DMS79 (cell line): ENCODE results near the gene BARX2.

Experiments used
- DNase-seq: peaks from one replicate; lab custom pipeline; 2025; lab: John Stamatoyannopoulos, UW

BARX2 gene

DNA sequence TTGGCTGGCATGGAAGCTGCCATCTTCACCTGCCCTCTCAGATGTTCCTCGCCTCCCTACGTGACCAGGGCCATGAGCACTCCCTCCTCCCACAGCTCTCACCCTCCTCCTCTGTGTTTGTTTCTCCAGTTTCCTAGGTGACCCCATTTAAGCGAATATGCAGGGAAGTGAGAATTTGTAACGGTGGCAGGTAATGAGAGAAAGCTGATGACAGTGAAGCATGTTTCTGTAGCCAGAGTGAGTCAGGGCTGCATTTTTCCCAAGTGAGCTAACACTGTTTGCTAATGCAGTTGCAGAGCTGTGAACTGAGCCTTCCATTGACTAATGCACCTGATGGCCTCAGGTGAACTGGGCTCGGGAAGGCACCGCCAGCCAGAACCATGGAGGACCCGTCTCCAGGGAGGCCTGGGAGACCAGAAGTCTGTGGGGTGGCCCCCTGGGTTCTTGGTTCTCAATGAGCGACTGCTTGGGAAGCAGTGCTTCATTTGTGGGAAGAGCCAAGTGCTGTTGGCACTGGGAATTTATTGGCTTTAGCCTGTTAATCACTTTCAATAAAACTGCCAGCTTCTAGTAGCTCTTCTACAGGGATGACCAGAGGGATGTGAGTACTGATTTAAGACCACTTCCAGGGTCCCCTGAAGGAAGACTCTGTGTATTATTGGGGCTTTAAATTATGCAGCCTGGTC lies 64.5 kb downstream of the BARX2 start:
- peak; percentile 80 for DNase-seq

- DNase-seq: no peak
Observed at GRCh38 chr11:129442171-129442570, 66.5 kb downstream of the BARX2 start.

GRCh38 chr11:129443276-129443675 lies 67.6 kb downstream of the BARX2 start:
- DNase-seq: no peak

DNA sequence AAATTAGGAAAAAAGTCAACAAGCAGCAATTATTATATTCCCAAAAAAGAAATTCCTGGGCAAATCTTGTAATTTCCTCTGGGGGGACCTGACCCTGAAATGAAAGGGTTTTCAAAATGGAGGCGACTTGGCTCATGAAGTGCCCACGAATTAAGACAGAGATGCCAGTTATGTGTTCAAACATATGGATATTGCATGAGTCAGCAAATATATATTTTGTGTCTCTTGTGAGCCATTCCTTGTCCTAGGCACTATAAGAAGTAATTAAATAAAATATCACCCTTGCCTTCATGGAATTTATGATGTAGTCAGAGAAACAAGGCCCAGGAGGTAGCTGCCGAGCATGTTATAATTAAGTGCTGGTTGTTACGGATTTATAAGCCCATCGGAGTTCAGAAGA lies 68.6 kb downstream of the BARX2 start:
- DNase-seq: no peak

- DNase-seq: no peak
Observed at GRCh38 chr11:129445226-129445625, 69.6 kb downstream of the BARX2 start.

GRCh38 chr11:129446572-129446971 lies 70.9 kb downstream of the BARX2 start:
- no peak for DNase-seq

DNA sequence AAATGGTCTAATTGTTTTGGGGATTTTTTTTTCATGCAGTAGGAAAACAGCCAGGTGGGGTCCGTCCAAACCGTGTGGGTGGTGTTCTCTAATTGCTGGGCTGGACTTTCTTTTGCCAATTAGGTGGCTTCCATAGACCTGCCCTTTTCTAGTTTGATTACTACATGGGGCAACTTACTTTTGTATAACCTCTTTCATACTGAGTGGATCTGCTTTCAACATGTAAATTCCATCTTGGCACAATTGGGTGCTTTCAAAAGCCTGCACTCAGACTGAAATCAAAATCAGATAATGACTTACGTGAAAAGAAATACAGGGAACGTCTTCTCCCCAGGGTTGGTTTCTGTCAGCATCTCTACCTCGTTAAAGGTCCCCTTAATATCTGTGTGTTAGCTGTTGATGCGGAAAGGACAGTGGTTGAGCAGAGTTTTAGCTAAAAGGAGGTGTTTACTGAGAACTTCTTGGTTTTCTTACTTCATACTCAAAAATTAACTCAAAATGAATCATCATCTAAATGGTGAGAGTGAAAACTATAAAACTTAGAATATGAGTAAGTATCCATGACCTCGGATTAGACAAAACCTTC lies 72.1 kb downstream of the BARX2 start:
- no peak for DNase-seq

GRCh38 chr11:129451524-129451923 lies 75.9 kb downstream of the BARX2 start:
- no peak for DNase-seq

DNA sequence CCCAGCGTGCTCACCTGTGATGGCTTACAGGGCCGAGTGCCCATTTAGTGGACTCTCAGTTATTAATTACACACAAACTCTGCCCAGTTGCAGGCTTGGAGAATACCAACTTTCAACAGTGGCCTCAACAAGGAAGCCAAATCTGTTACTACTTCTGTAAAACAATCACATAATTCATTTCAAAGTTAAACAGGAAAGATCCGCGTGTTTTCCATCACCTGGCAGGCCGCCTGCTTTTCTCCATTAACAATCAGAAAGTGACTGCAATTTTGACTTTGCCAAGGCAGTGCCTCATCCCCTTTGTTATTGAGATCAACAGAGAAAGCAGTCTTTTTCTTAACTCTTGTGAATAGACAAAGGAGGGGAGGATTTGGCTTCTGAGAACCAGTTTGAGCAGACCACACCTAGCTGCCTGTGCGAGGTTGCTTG lies 77.7 kb downstream of the BARX2 start:
- no peak for DNase-seq

- DNase-seq: no peak
Observed at GRCh38 chr11:129455101-129455500, 79.5 kb downstream of the BARX2 start.

- DNase-seq: no peak
Observed at GRCh38 chr11:129455756-129456655, 80.4 kb downstream of the BARX2 start.

DNA sequence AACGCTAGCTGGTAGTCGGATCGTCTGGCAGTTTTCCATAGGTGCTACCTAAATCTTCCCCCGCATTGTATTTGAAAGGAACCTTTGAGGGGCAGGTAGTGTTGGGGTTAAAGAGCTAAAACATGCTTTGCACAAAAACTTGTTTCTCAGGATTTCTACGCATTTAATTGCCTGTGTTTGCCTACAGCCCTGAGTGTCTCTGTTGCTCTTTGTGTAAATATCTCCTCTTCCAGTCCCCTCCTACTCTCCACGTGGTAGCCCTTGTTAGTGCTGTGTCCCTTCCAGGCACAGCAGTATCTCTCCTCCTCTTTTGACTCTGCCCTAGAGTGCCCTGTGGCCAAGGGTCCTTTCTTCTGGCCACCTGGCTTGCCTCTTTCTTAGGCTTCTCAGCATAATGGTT lies 81.7 kb downstream of the BARX2 start:
- DNase-seq: peak; percentile 59

DNA sequence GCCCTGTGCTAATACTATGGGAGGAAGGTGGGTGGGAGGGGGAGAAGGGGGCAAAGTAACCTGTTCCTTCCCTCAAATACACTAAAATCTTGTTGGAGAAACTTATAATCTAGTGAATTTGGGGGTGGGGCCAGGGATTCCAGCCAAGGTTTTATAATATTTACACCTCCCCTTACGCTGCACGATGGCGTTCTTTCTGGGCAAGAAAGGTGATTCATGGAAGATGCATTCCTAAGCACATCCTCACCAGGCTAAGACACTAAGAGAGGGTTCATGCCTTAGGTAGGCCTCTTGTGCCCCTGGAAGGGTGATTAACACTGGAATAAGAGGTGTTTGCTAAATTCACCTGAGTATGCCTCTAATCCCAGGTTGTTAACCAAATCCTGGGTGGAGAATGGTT lies 82.6 kb downstream of the BARX2 start:
- DNase-seq: no peak

DNA sequence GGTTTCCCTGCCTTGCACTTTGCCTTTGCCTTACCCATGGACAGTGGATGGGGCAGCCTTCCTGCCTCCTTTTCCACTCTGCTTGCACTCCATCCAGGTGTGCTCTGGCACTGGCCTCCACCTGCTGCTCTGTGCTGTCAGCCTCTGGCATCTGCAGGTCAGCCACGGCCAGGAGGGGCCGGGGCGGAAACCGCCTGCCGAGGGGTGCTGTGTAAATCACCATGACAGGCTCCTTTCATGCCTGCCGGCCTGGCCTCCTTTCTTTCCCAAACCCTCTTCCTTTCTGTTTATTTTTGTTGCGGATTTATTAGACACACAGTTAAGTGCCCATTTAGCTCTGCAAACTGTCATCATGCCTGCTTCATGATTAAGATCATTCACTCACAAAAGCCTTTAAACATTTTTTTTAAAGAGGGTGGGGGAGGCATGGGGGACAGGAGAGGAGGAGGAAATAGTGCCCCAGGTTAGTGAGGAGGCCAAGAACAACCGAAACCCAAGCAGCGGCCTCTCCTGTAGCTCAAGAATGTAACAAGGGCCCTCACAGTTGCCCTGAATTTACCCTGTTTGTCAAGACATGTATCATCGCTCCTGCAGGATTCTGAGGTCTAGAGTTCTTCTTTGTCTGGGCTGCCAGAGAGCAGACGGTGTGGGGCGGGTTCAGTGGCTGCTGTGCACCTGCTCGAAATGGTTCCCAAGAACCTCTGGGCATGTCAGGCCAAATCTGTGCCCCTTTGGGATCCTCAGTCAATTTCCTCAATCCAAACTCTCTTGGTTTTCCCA lies 83.3 kb downstream of the BARX2 start:
- DNase-seq: peak; percentile 94

DNA sequence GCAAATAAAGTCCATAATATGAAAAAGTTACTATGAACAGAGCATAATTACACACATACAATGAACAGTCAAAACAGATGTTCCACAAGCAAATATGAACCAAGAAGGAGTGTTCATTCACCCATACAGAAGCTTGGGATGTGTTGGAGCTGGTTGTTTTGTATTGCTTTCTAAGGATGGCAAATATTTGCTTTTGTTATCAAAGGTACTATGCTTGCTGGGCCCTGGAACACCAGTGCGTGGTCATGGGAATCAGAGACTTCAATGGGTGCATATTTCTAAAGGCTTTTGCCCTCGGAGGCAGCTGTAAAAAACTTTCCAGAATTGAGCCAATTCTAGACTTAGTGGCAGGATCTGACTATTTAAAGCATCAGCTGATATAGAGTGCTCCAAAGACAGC lies 85.1 kb downstream of the BARX2 start:
- no peak for DNase-seq

GRCh38 chr11:129484068-129484467 lies 108.4 kb downstream of the BARX2 start:
- no peak for DNase-seq

DNA sequence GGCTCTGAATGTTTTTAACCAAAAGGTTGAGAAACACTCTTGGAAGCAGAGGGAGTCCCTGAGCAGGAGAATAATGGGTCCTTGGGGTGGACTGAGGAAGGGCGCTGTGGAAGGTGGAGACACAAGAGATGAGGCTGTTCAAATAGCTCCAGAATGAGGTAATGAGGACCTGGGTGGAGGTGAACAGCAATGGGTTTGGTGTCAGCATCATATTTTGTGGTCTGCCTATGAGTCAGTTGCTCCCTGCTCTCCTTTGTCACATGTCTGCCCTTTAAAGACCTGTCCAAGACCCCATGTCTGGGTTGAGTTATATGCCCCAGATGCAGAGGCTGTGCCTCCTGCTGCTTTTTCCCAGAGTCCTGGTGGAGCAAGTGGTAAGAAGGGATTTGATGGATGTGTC lies 113.6 kb downstream of the BARX2 start:
- DNase-seq: no peak

DNA sequence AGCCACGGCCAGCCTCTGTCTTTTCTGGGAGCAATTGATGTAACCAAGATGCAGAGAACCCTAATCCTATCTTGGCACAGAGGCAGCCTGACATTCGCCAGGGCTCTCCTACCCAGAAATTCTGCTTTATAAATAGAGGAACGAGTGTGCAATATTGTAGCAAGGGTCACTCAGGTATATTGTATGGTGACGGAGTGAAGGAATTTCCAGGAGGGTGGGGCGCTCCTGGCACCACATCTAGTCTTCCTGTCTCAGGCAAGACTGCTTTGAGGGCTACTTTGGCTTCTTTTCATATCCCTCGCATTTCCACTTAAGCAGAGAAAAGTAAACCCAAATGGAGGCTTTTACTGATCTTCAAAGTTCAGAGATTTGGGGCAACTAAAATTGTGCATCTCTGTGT lies 114.4 kb downstream of the BARX2 start:
- DNase-seq: no peak

DNA sequence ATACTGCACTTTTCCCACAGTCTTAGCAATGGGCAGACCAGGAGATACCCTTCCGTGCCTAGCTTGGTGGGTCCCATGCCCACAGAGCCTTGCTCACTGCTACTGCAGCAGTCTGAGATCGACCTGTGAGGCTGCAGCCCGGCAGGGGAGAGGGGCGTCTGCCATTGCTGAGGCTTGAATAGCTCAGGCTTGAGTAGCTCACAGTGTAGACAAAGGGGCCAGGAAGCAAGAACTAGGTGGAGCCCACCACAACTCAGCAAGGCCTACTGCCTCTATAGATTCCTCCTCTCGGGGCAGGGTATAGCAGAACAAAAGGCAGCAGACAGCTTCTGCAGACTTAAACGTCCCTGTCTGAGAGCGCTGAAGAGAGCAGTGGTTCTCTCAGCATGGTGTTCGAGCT lies 118.1 kb downstream of the BARX2 start:
- DNase-seq: no peak
